ENCODE results near the gene BCAS3.
"Not testable (repeated sequence)": the region's sequence is repeated elsewhere in the genome, so short reads cannot be mapped to it uniquely, and the experiment has no call there.

The BCAS3 gene

GRCh38 chr17:61354895-61355874 lies 677.5 kb downstream of the BCAS3 start:
- DNase-seq: no peak

GRCh38 chr17:61357061-61357460 lies 679.4 kb downstream of the BCAS3 start:
- DNase-seq: not testable (repeated sequence)

- DNase-seq: not testable (repeated sequence)
Measured at GRCh38 chr17:61359513-61359912, 681.9 kb downstream of the BCAS3 start.

GRCh38 chr17:61360318-61360943 lies 682.8 kb downstream of the BCAS3 start:
- DNase-seq: no peak

GRCh38 chr17:61361084-61361483 lies 683.4 kb downstream of the BCAS3 start:
- DNase-seq: no peak

DNA sequence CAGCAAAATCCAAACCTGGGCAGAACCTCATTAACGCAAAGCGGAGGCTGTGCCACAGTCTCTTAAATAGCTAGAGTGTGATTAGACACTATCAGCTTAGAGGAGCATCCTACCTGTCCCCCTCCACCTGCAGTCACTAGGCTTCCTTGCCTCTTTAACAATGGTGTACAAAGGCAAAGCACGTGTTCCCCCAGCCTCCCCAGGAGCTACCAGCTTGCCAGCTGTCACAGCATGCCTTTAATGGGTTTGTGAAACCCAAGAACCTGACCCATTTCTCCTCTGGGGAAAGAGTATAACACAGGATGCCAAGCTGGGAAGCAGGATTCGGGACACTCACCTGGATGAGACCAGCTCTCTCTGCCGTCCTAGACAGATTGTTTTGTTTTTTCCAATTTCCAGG lies 684.7 kb downstream of the BCAS3 start:
- no peak for DNase-seq

DNA sequence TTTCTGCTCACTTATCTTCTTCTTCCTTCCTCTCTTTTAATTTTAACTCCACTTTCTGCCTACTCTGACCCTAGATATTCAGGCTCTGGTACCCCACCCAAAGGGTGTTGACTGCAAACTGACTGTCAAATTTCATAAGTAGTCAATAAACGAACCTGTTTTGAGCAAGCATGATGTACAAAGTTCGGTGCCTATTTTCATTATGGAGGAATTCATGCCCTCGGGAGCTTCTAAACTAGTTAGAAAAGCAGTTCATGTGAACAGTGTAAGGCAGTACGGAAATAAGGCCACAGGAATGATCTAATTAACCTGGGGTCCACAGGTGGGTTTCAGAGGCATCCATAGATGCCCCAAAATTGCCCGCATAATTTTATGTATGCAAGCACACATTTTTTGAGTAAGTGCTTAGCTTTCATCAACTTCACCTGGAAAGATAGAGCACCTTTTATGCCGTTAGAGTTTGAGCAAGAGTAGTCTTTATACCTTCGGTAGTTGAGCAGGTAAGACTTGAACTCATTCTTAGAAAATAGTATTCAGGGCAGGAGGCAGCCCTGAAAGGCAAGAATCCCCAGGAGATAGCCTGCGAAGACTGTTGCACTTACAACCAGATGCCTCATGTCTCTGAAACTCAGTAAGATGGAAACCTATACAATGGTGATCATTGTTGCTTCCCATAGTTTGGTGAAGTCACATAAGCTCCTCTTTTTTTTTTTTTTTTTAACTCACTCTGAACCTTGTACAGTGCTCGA lies 685.4 kb downstream of the BCAS3 start:
- DNase-seq: no peak

DNA sequence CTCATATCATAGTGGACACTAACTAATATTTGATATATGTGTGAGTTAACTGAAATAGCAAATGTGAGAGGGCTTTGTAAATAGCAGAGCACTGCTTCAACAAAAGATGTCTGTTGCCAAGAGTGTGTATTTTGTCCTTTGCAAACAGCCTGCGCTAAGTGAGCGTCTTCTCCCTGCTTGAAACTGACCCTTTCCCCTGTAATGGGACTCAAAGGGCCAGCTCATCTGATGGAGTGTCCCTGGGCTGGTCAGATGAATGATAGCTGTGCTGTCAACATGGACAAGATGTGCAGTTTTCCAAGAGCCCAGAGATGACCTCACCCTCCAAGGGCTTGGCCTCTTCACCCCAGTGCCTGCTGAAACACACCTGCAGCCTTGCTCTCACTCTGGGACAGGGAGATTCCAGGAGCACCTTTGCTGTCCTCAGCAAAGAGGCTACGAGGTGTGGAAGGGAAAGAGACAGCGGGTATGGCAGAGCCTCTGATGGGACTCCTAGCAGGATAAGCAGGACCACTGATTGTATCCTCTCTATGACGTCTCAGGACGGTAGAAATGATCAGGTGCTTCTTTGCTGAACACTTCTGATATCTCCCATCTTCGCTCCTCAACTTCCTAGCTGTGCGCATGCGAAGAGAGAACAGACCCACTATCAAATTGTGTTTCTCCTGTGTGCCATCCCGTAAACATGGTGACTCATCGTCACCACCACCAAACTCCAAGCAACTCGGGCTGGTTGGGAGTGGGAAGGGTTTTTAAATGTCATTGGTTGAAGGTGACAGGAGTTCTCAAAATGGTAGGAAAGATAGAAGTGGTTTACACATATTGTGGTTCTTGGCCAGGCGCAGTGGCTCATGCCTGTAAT lies 686.2 kb downstream of the BCAS3 start:
- DNase-seq: no peak

- DNase-seq: no peak
Measured at GRCh38 chr17:61364463-61364846, 686.8 kb downstream of the BCAS3 start.

DNA sequence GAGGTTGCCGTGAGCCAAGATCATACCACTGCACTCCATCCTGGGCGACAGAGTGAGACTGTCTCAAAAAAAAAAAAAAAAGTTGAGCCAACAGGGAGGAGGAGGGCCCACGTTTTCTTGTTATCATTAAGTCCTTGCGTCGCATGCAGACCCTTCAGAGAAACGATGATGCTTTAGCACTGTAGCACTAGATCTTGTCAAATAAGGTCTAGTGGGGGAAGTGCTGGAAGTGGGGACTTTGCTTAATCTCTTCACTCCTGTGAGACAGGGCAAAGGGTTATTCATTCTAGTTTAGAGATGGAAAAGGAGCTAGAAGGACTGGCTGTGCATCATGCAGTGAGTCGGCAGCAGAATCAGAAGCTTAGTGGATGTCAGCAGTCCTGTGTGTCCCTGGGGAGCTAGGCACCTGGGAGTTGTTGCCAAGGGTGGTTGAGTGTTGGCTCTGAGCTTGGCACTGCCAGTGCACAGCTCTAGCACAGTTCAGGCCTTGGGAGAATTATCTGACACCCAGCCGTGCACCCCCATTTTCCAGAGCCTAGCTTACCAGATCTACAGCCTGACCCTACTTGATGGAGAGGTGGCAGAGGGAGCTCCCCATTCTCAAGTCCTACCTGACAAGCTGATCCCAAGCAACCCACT lies 688.5 kb downstream of the BCAS3 start:
- DNase-seq: no peak

- DNase-seq: no peak
Measured at GRCh38 chr17:61366715-61367413, 689.2 kb downstream of the BCAS3 start.

DNA sequence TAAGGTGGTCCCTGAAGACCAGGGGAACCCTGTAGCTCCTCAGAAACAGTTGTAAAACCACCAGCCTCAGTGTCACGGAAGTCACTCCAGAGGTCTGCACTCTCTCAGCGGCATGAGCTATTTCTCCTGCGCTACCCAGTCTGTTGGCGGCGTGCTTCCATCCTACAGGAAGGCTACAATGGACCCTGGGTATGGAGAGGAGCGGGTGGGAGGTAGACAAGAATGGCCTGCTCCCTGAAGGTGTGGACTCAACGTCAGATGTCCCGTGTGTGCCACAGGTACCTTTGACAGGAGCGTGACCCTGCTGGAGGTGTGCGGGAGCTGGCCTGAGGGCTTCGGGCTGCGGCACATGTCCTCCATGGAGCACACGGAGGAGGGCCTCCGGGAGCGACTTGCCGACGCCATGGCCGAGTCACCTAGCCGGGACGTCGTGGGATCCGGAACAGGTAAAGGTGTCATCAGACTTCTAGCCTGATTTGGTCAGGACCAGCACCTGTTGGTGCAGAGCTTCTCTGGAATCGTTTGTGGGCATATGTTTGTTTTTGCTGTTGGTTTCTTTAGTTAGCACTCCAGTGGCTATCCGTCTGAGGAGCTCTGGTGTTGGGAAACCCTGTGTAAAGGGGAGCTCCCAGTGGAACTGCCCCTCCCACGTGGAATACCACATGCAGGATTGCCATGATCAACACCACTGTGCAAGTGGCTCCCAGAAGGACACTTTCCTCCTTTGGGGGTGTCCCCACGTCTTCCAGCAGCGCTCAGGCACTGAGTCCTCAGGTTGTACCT lies 690.6 kb downstream of the BCAS3 start:
- DNase-seq: no peak

- no peak for DNase-seq
Measured at GRCh38 chr17:61368832-61369450, 691.3 kb downstream of the BCAS3 start.

GRCh38 chr17:61369751-61370150 lies 692.1 kb downstream of the BCAS3 start:
- DNase-seq: no peak

GRCh38 chr17:61371179-61371578 lies 693.5 kb downstream of the BCAS3 start:
- no peak for DNase-seq

DNA sequence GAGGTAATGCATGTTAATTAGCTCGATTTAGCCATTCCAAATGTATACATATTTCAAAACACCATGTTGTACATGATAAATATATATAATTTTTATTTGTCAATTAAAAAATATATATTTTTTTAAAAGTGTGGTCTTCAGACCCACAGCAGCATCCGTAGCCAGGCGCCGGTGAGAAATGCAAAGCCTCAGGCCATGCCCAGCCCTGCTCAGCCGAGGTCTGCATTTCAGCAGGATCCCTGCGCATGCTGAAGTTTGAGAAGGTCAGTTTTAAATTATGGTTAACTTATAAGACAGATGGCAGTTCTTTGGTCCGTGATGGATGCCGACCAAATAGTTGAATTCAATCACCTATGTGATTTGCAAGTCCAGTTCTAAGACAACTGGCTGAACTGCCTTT lies 694.0 kb downstream of the BCAS3 start:
- DNase-seq: no peak

GRCh38 chr17:61372436-61372835 lies 694.8 kb downstream of the BCAS3 start:
- DNase-seq: no peak

DNA sequence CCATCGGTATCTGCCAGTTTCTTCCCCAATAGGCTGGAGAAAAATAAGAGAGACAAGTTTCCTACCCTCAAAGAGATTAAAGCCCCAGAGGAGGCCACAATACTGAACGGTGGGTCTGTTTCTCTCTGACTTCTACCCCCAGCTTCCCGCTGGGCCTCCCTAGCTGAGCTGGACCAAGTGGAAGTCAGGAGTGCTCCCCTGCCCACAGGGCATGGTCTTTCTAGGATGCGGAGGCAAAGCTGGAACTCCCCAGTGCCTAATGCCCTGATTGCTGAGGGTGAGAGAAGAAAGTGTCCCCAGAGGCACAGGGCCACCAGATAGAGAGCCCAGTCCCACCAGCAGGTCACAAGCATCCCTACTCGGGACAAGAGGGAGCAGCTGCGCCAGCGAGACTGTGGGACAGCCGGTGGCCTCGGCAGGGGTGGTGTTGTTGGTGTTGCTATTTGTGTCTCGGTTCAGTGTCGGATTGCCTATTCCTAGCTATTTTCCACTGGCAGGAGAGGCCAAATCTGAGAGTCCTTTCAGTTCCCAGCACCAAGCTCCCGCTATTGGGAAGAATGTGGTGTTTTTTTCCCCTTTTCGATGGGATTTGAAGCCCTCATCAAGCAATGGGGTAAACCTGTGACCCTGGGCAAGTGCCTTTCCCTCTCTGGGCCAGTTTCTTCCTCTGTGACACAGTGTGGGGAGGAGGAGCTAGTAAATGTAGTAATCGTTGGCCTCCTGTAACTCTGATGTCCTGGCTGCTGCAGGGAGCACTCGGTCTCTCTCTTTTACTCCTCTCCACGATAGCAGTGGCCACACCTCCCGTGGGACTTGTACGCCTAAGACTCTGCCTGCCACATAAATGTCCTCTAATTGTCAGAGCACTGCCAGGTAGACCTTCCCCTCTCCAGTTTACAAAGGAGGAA lies 699.5 kb downstream of the BCAS3 start:
- DNase-seq: no peak
